Mesothelial cell of epicardium (in vitro differentiated cells): Measurements from ENCODE around the gene C19orf18. TPM values are rescaled to one million over a fixed set of nuclear protein-coding genes. Genes with fewer than 3 reads are reported as not detected.

ENCODE experiments used
- DNase-seq, 2 experiments: peaks; one replicate each; pipeline ENCODE4 v3.0.0; 2021; ENCODE audit warnings: low spot score in 2 of 2; ENCODE audit not compliant: unreplicated experiment in 2 of 2
- H3K27ac Mint-ChIP-seq: 2 replicates; pipeline ENCODE4 v1.8.0; 2021; ENCODE audit warnings: mixed read lengths
- H3K27me3 Mint-ChIP-seq: 2 replicates; pipeline ENCODE4 v1.8.0; 2021; ENCODE audit warnings: low read depth, mixed read lengths
- H3K36me3 Mint-ChIP-seq: 2 replicates; pipeline ENCODE4 v1.8.0; 2021; ENCODE audit warnings: mixed read lengths
- H3K4me1 Mint-ChIP-seq: 2 replicates; pipeline ENCODE4 v1.8.0; 2021; ENCODE audit warnings: mixed read lengths
- H3K4me3 Mint-ChIP-seq: 2 replicates; pipeline ENCODE4 v1.8.0; 2021; ENCODE audit warnings: mild to moderate bottlenecking, moderate library complexity, mixed read lengths
- H3K9me3 Mint-ChIP-seq: 2 replicates; pipeline ENCODE4 v1.8.0; 2021; ENCODE audit warnings: mixed read lengths
- CTCF ChIP-seq: fragments of 200-600 bp; sonication (generic); IDR thresholded peaks from one replicate; pipeline ENCODE4 v1.5.0; 2021; ENCODE audit warnings: antibody characterized with exemption; ENCODE audit not compliant: unreplicated experiment
- total RNA-seq: library from RNA; stranded (reverse); gene quantifications from 3 replicates; pipeline ENCODE4 v1.2.1, GENCODE V29; 2021

Gene C19orf18
- 2.7 to 4.1 TPM (median 3.3 TPM) in 3 replicates for total RNA-seq

DNA sequence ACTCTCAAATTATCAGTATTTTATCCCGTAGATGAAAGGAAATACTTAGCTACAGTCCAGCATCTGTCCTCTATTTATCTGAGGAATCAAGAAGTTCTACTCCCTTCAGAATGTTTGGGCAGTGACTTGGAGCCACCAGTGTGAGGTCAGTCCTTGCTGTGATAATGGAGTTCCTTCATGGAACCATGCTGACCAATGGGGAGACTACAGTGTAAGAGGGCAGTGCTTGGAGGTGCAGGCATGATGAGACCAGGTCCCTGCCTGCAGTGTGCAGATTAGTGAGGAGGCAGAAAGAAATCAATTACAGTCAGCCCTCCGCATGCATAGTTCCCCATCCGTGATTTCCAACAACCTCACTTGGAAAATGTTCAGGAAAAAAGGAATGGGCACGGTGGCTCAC is at the start of gene C19orf18:
Gene C19orf18 (minus strand): TSS at position 101 of the 400 bp plus-strand sequence. CDS start 102 bp downstream, outside the sequence.
- no peak for DNase-seq
- no peak within 1 kb of the TSS for H3K27ac Mint-ChIP-seq
- H3K4me3 Mint-ChIP-seq = no peak within 1 kb of the TSS
- no peaks in the 10 kb centered on the region for H3K27me3 Mint-ChIP-seq
- TF ChIP-seq CTCF = no peak
- H3K36me3 Mint-ChIP-seq = peaks cover 80% of the 10 kb centered on the region
- no peaks in the 10 kb centered on the region for H3K4me1 Mint-ChIP-seq
- H3K9me3 Mint-ChIP-seq = peaks cover 79% of the 10 kb centered on the region

GRCh38 chr19:58022283-58022660 is 47.9 kb upstream of the C19orf18 start:
- Mint-ChIP-seq H3K4me3 (no peak overlapping the region), H3K27ac (no peak overlapping the region), H3K36me3 (peaks cover 5% of the 10 kb centered on the region), H3K4me1 (no peaks in the 10 kb centered on the region), H3K9me3 (peaks cover 34% of the 10 kb centered on the region), H3K27me3 (no peaks in the 10 kb centered on the region)
- TF ChIP-seq CTCF = no peak
- no peak for DNase-seq

DNA sequence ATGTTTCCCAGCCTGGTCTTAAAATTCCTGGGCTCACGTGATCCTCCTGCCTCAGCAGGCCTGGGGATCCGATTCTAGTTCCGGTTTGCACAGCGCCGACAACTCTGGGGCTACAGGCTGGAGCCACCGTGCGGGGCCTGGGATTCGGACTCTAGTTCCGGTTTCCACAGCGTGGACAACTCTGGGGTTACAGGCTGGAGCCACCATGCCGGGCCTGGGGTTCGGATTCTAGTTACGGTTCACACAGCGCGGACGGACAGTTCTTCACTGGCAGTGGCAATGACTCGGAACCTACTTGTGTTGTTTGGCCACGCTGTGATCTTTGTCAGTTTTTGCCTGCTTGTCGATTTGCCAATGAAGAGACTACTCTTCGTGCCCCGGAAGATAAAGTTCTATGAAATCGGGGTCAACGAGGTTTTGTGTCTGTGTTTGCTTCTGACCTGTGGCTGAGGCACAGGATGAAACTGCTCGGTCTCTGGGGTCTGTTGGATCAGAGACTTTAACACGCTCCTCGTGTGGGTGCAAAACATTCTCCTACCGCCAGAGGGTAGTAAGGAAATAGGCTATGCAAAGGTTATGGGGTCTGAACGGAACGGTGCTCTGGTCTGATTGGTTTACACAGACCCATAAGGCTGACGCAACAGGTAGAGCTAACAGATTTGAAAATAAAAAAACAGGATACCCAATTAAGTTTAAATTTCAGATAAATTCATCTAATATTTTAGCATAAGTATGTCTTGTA is 47.4 kb upstream of the C19orf18 start:
- Mint-ChIP-seq H3K4me1 (no peaks in the 10 kb centered on the region), H3K27me3 (no peaks in the 10 kb centered on the region), H3K4me3 (no peak overlapping the region), H3K9me3 (peaks cover 36% of the 10 kb centered on the region), H3K36me3 (peaks cover 5% of the 10 kb centered on the region), H3K27ac (no peak overlapping the region)
- TF ChIP-seq CTCF = peak; percentile 8
- no peak for DNase-seq

- no peak for DNase-seq
- no peaks in the 10 kb centered on the region for H3K4me1 Mint-ChIP-seq
- H3K36me3 Mint-ChIP-seq = peaks cover 5% of the 10 kb centered on the region
- peaks cover 41% of the 10 kb centered on the region for H3K9me3 Mint-ChIP-seq
- no peak overlapping the region for H3K27ac Mint-ChIP-seq
- TF ChIP-seq CTCF = no peak
- no peaks in the 10 kb centered on the region for H3K27me3 Mint-ChIP-seq
- H3K4me3 Mint-ChIP-seq = no peak overlapping the region
These were observed 45.8 kb upstream of the C19orf18 start for GRCh38 chr19:58020129-58020528.

- Mint-ChIP-seq H3K36me3 (peaks cover 27% of the 10 kb centered on the region), H3K27me3 (no peaks in the 10 kb centered on the region), H3K9me3 (peaks cover 56% of the 10 kb centered on the region), H3K27ac (no peak overlapping the region), H3K4me3 (no peak overlapping the region), H3K4me1 (no peaks in the 10 kb centered on the region)
- TF ChIP-seq CTCF = no peak
- no peak for DNase-seq
These were observed 39.8 kb upstream of the C19orf18 start for GRCh38 chr19:58014141-58014540.
